HepG2 (cell line): Measurements from ENCODE around the gene SBK3. TPM values are rescaled to one million over a fixed set of nuclear protein-coding genes. Genes with fewer than 3 reads are reported as not detected.

Experiments
- FOXM1 ChIP-seq: sonication (generic); formaldehyde crosslinking; IDR thresholded peaks from 2 replicates; pipeline ENCODE4 v1.5.0; 2020; ENCODE audit warnings: missing genetic modification reagents
- MIER3 ChIP-seq: IDR thresholded peaks from 2 replicates; pipeline ENCODE4 v1.6.1; 2016; ENCODE audit warnings: missing compliant biosample characterization, borderline replicate concordance
- ZHX1 ChIP-seq: sonication (generic); formaldehyde crosslinking; IDR thresholded peaks from 2 replicates; pipeline ENCODE4 v1.8.1; 2022; ENCODE audit warnings: low read depth, mild to moderate bottlenecking, missing genetic modification reagents
- ZNF362 ChIP-seq: sonication (generic); formaldehyde crosslinking; IDR thresholded peaks from 2 replicates; pipeline ENCODE4 v1.4.0; 2020; ENCODE audit warnings: missing genetic modification reagents, mild to moderate bottlenecking, borderline replicate concordance
- ZNF383 ChIP-seq: sonication (generic); formaldehyde crosslinking; IDR thresholded peaks from 2 replicates; pipeline ENCODE4 v1.4.0; 2020; ENCODE audit warnings: missing genetic modification reagents, mild to moderate bottlenecking, borderline replicate concordance
- ZNF660 ChIP-seq: sonication (generic); formaldehyde crosslinking; IDR thresholded peaks from 2 replicates; pipeline ENCODE4 v1.5.1; 2020; ENCODE audit warnings: mild to moderate bottlenecking, low read depth, missing genetic modification reagents, borderline replicate concordance
- polyA plus RNA-seq, 8 experiments: library from polyadenylated mRNA; depleted of rRNA in 3 of 8; stranded (reverse) in 7 of 8; unstranded in 1 of 8; fragments of >200 nt; fragmentation: Illumina TruSeq in 4 of 8; extraction: Trizol in 4 of 8; gene quantifications; 2 replicates each; pipeline versions ENCODE4 v1.2.1 to v1.2.3, GENCODE V29; 2011 to 2016; ENCODE audit warnings: low read depth in 4 of 8, missing spikeins in 1 of 8, mixed read lengths in 1 of 8; ENCODE audit not compliant: insufficient read depth in 1 of 8
- total RNA-seq, 5 experiments: library from RNA; depleted of rRNA; stranded (reverse); fragments of >200 nt; fragmentation: Illumina TruSeq; extraction: Trizol; gene quantifications; 2 replicates each; pipeline ENCODE4 v1.2.3, GENCODE V29; 2016; ENCODE audit warnings: low read depth in 1 of 5
- TF ChIP-seq, protein P1 (sequence below): sonication (generic); formaldehyde crosslinking; IDR thresholded peaks from 2 replicates; pipeline ENCODE4 v1.4.0; 2020; ENCODE audit warnings: missing genetic modification reagents, borderline replicate concordance
- TF ChIP-seq, protein P2 (sequence below): sonication (generic); formaldehyde crosslinking; IDR thresholded peaks from 2 replicates; pipeline ENCODE4 v1.5.0; 2020; ENCODE audit warnings: missing genetic modification reagents
- TF ChIP-seq, protein P3 (sequence below): IDR thresholded peaks from 2 replicates; pipeline ENCODE4 v1.6.1; 2018; ENCODE audit warnings: missing genetic modification reagents

The SBK3 gene
- total and polyA plus RNA-seq, 2 of the 13 experiments (the other 11 are each of a cell fraction or from before 2014, with no cell fraction given): 0.66 to 0.77 TPM

- TF ChIP-seq, protein P1, sequence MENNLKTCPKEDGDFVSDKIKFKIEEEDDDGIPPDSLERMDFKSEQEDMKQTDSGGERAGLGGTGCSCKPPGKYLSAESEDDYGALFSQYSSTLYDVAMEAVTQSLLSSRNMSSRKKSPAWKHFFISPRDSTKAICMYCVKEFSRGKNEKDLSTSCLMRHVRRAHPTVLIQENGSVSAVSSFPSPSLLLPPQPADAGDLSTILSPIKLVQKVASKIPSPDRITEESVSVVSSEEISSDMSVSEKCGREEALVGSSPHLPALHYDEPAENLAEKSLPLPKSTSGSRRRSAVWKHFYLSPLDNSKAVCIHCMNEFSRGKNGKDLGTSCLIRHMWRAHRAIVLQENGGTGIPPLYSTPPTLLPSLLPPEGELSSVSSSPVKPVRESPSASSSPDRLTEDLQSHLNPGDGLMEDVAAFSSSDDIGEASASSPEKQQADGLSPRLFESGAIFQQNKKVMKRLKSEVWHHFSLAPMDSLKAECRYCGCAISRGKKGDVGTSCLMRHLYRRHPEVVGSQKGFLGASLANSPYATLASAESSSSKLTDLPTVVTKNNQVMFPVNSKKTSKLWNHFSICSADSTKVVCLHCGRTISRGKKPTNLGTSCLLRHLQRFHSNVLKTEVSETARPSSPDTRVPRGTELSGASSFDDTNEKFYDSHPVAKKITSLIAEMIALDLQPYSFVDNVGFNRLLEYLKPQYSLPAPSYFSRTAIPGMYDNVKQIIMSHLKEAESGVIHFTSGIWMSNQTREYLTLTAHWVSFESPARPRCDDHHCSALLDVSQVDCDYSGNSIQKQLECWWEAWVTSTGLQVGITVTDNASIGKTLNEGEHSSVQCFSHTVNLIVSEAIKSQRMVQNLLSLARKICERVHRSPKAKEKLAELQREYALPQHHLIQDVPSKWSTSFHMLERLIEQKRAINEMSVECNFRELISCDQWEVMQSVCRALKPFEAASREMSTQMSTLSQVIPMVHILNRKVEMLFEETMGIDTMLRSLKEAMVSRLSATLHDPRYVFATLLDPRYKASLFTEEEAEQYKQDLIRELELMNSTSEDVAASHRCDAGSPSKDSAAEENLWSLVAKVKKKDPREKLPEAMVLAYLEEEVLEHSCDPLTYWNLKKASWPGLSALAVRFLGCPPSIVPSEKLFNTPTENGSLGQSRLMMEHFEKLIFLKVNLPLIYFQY (CRISPR knock-in tag): no peak
- no peak for TF ChIP-seq ZNF362
- TF ChIP-seq, protein P2, sequence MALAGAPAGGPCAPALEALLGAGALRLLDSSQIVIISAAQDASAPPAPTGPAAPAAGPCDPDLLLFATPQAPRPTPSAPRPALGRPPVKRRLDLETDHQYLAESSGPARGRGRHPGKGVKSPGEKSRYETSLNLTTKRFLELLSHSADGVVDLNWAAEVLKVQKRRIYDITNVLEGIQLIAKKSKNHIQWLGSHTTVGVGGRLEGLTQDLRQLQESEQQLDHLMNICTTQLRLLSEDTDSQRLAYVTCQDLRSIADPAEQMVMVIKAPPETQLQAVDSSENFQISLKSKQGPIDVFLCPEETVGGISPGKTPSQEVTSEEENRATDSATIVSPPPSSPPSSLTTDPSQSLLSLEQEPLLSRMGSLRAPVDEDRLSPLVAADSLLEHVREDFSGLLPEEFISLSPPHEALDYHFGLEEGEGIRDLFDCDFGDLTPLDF: no peak
- TF ChIP-seq FOXM1: no peak
- TF ChIP-seq ZNF660 (CRISPR knock-in tag): no peak
- TF ChIP-seq ZHX1 (CRISPR knock-in tag): no peak
- no peak for TF ChIP-seq MIER3 (CRISPR knock-in tag)
- TF ChIP-seq, protein P3, sequence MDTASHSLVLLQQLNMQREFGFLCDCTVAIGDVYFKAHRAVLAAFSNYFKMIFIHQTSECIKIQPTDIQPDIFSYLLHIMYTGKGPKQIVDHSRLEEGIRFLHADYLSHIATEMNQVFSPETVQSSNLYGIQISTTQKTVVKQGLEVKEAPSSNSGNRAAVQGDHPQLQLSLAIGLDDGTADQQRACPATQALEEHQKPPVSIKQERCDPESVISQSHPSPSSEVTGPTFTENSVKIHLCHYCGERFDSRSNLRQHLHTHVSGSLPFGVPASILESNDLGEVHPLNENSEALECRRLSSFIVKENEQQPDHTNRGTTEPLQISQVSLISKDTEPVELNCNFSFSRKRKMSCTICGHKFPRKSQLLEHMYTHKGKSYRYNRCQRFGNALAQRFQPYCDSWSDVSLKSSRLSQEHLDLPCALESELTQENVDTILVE: no peak
- no peak for TF ChIP-seq ZNF383 (CRISPR knock-in tag)
Observed at GRCh38 chr19:55492362-55492944, 52.9 kb downstream of the SBK3 start (continued).
